HG02798 (cell line): ENCODE measurements around the gene VPS26A.

Experiments used
- ATAC-seq: cut with Tn5 transposase; IDR thresholded peaks from one replicate; pipeline ENCODE4 v1.9.1; 2021; ENCODE audit warnings: mild to moderate bottlenecking; ENCODE audit not compliant: unreplicated experiment, poor library complexity

VPS26A gene

GRCh38 chr10:69215405-69216171 is 91.6 kb downstream of the VPS26A start:
- ATAC-seq = no peak

- ATAC-seq = no peak
Observed at GRCh38 chr10:69216577-69217118, 92.7 kb downstream of the VPS26A start.

- no peak for ATAC-seq
Observed at GRCh38 chr10:69217119-69217754, 93.3 kb downstream of the VPS26A start.

GRCh38 chr10:69218831-69219230 is 94.9 kb downstream of the VPS26A start:
- ATAC-seq = no peak

GRCh38 chr10:69220041-69220451 is 96.1 kb downstream of the VPS26A start, which contains the start of gene HKDC1:
HKDC1 (plus strand) TSS chr10:69220332; CDS start chr10:69220436, 104 bp downstream.
- ATAC-seq = no peak

- no peak for ATAC-seq
Observed at GRCh38 chr10:69220507-69220906, 96.5 kb downstream of the VPS26A start.
